Activated T-cell treated with anti-CD3 and anti-CD28 coated beads for 48 hours (primary cell): ENCODE measurements around the gene ABCA2.
"Not testable (repeated sequence)": the region's sequence is repeated elsewhere in the genome, so short reads cannot be mapped to it uniquely, and the experiment has no call there.

Experiments used
- DNase-seq: peaks from one replicate; pipeline ENCODE4 v3.0.0-alpha.2; 2020; ENCODE audit warnings: low read depth

The ABCA2 gene

GRCh38 chr9:137064027-137064879 is 36.2 kb upstream of the ABCA2 start:
- DNase-seq = peak; percentile 62

DNA sequence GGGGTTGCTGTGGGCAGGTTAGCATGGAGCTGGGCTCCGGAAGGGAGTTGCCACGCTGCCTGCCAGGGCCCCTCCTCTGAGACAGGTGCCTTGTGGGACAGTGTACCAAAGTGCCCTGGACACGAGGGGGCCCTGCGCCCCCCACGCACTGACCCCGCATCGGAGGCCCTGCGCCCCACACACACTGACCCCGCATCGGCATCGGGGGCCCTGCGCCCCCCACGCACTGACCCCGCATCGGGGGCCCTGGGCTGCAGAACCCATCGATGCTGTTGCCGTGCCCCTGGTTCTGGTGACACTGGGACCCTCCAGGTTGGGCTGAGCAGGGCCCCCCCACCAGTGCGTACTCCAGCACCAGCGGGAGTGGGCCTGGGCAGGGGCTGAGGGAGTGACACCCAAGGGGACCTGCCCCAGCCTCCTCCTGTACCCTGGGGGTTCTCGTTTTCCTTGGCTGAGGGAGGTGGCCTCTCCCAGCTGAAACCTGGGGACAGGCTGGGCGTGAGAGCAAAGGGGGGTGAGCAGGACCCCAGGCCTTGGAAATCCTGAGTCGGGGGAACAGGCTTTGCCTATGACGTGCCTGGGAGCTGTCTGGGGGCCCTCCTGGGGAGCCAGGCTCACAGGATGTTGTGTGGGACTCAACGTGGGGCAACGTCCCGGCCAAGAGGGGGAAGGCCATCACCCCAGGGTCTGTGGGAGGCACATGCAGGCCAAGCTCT is 35.4 kb upstream of the ABCA2 start:
- DNase-seq = no peak

DNA sequence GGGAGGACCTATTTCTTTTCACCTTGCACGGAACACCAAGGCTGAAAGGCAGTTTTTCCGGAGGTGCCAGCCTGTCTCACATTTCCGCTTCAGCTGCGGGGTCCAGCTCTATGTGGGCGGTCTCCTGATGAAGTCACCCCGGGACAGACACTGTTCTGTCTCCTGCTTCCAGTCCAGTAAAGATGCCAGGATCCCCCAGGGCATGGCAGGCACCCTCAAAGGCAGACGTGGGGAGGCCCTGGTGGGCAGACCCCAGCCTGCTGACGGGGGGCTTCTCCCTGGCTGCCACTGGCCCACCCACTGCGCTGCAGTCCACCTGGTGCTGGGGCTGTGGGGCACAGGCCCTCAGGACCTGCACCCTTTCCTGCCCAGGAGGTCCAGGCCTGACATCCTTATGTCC is 34.8 kb upstream of the ABCA2 start:
- not testable (repeated sequence) for DNase-seq

DNA sequence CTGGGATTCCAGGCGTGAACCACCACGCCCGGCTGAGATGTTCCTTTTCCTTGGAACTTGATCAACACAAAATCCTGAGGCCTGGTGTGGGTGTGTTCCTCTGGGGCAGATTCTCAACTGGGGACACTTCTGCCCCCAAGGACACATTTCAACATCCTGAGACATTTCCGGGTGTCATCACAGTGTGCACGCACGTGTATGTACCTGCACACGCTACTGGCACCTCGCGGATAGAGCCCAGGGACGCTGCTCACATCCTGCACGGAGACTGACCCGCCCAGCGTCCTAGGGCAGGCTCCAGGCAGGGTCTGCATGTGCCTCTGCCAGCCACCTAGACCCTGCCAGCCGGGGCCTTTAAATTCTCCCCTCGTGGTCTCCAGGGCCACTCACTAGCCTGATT is 34.3 kb upstream of the ABCA2 start:
- no peak for DNase-seq

DNA sequence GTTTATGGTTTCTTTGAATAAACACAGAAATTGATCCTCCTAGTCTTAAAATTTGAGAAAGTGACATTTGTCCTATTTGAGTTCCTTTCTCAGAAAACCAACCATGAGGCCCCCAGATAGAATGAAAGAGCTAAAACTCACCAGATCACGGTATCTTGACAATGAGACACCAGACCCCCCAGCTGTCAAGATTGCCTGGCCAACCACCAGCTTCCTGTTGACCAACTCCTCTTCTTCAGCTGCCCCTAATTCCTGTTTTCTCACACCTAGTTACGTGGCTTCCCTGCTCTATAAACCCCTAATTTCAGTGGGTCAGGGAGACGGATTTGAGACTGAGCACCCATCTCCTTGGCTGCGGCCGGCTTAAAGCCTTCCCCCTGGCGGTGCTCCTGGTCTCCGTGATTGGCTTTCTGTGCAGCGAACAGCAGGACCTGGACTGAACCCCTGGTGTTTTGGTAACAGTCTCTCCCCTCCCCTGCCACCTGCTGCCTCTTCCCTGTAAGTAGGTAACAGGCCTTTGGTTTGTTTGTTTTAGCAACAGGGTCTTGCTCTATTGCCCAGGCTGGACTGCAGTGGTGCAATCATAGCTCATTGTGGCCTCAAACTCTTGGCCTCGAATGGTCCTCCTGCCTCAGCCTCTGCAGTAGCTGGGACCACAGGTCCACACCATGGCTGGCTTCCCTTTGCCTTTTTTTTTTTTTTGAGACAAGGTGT is 30.6 kb upstream of the ABCA2 start:
- DNase-seq = no peak

- DNase-seq = no peak
Observed at GRCh38 chr9:137057545-137057944, 29.5 kb upstream of the ABCA2 start.

- DNase-seq = no peak
Observed at GRCh38 chr9:137056739-137057415, 28.8 kb upstream of the ABCA2 start.

GRCh38 chr9:137055385-137056364 is 27.6 kb upstream of the ABCA2 start:
- DNase-seq = no peak

GRCh38 chr9:137054932-137055384 is 26.9 kb upstream of the ABCA2 start:
- DNase-seq = no peak

DNA sequence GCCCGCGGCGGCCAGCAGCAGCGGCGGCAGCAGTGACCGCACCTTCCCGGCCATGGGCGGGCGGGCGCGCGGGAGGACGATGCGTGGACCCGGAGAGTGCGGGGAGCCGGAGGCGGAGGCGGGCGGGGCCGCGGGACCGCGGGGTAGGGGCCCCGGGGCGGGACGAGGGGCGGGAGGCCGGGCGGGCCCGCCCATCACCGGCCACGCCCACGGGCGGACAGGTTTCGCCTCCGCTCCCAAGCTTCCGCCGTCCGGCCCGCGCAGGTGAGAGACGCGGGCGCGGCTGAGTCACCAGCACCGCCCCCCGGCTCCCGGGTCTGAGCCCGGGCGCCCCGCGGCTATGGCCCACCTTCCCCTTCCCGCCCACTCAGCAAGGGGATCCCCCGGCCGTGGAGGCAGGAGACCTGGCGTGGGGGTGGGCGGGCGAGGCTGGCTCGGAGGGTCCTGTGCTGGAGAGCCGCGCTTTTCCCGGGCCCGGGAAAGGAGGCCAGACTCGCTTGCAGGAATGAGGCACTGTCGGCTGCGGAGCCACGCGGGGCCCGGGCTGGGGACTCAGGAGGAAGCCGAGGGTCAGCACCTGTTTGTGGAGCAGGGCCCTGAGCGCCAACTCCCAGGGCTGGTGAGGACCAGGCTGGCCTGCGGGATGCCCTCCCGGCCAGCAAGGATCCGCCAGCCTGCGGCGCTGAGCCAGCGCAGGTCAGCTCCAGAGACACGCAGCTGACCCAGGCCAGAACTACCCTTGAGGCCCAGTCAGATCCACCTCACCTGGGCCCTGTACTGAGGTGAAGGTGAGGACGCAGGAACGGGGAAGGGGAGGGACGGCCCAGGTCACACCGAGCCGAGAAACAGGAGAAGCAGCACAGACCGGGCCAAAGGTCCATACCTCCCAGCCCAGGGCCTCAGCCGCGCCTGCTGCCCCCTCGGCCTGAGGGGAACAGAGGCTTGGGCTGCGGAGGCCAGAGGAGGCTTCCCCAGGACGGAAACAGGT is 26.2 kb upstream of the ABCA2 start, which contains the start of gene ENTPD2:
Gene ENTPD2 (minus strand): TSS at position 118 of the 988 bp plus-strand sequence. CDS start 64 bp downstream, at position 54.
- no peak for DNase-seq

- no peak for DNase-seq
Observed at GRCh38 chr9:137052998-137053943, 25.2 kb upstream of the ABCA2 start.

DNA sequence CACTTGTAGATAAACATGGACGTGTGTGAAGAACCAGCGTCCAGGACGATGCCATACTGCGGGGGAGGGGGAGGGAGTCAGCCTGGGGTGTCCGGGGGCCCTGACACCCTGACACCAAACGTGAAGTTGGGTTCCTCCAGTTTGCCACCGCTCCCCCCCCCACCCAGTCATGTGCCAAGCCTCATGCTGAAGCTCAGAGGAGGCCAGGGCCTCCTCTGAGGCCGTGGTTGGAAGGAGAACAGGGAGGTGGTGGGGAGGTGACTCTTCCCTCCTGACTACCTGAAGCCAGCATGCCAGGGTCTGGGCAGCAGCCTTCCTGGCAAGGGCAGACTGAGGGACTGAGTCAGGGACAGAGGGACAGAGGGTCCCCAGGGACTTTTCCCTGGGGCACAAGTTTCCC is 24.3 kb upstream of the ABCA2 start:
- DNase-seq = no peak

GRCh38 chr9:137051145-137051724 is 23.2 kb upstream of the ABCA2 start:
- no peak for DNase-seq

GRCh38 chr9:137050570-137050969 is 22.5 kb upstream of the ABCA2 start:
- no peak for DNase-seq

GRCh38 chr9:137049544-137050449 is 21.8 kb upstream of the ABCA2 start:
- DNase-seq = peak; percentile 67

- DNase-seq = no peak
Observed at GRCh38 chr9:137048655-137049543, 20.9 kb upstream of the ABCA2 start.
